Measurements from ENCODE around the gene PLP1.
"Not testable (repeated sequence)": the region's sequence is repeated elsewhere in the genome, so short reads cannot be mapped to it uniquely, and the experiment has no call there.

PLP1 gene

DNA sequence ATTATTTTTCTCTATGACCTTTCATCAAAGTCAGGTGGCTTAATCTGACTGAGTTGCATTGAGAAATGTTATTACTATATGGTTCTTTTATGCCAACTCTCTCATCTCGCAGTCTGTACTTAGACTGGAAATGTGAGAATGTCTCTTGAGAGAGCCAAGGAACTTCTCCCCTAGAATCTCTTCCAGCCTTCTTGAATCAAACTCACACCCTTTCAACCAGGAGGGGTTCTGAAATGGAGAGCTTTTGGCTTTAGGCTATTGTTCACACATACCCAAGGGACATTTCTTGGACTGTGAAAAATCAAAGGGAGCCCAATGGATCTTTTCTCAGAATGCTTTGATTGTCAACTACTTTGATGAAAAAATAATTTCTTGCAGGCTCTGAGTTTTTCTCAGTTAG, 5.1 kb downstream of the PLP1 start:
- no peak for DNase-seq

DNA sequence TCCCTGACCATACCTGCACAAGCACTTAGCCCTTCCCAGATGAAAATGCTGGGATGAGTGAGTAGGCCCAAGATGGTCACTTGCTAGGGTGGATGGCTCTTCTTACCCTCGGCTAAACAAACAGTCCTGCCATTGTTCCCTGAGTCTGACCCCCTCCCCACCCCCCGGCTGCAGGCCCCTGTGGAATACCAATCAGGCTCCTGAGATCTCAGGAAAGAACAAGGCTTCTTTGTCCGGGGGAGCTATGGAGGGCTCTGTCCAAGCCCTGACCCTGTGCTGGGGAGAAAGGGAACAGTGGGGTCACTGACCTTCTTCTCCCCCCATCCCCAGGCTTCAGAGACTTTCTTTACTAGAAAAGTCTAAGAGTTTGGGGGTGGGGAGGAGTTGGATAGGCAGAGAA, 6.0 kb downstream of the PLP1 start:
- no peak for DNase-seq

DNA sequence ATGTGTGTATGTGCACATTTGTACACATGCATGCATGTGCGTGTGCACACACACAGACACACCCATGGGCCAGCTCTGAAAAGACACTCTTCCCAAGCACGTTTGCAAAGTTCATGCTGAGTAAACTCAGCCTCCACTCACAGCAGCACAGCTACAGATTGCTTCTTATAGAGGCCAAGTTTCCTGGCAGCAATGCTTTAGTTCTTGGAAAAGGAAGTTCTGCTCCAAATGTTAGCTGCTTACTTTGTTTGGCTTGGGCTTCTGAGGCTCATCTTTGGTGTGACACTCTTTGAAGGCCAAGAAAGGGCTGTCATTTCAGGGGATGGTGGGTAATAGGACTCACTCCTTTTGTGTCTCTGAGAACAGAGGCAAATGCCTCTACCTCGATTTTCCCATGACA, 6.6 kb downstream of the PLP1 start:
- peak; percentile 12 for DNase-seq

DNA sequence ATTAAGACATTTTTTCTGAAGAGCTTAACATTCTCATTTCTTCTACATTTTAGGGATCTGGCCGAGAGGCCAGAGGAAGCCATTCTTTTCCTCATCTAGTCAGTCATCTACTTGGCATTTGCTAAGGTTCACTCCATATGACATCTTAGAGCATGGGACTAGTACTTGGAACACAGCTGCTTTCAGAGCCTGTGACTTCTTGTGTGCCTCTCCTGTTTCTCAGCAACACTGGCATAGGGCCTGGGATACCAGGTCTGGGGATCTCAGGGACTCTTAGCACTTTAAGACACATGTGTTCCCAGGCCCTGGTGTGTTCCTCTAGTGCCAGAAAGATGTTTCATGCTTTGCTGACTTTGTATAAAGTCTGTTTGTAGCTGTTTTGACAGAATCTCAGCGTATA, 7.3 kb downstream of the PLP1 start:
- DNase-seq, result no peak

DNA sequence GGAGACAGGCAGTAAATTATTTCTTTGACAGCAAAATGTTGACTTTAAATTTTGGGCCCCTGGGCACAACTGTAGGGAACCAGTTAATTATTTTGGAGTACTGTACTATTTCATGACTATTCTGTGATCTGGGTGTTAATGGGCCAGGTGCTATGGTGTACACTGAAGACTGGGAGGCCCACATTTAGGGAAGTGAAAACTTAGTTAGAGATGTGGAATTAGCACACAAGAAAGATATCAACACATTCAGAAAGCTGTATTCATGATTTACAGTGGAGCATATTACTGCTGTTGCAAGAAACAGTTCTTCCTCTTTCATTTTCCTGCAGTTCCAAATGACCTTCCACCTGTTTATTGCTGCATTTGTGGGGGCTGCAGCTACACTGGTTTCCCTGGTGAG, 12.4 kb downstream of the PLP1 start:
- peak; percentile 89 for DNase-seq

DNA sequence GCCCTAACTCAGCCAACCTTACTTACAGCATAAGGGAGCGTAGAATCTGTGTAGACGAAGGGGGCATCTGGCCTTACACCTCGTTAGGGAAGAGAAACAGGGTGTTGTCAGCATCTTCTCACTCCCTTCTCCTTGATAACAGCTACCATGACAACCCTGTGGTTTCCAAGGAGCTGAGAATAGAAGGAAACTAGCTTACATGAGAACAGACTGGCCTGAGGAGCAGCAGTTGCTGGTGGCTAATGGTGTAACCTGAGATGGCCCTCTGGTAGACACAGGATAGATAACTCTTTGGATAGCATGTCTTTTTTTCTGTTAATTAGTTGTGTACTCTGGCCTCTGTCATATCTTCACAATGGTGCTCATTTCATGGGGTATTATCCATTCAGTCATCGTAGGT, 14.6 kb downstream of the PLP1 start:
- peak; percentile 33 for DNase-seq

DNA sequence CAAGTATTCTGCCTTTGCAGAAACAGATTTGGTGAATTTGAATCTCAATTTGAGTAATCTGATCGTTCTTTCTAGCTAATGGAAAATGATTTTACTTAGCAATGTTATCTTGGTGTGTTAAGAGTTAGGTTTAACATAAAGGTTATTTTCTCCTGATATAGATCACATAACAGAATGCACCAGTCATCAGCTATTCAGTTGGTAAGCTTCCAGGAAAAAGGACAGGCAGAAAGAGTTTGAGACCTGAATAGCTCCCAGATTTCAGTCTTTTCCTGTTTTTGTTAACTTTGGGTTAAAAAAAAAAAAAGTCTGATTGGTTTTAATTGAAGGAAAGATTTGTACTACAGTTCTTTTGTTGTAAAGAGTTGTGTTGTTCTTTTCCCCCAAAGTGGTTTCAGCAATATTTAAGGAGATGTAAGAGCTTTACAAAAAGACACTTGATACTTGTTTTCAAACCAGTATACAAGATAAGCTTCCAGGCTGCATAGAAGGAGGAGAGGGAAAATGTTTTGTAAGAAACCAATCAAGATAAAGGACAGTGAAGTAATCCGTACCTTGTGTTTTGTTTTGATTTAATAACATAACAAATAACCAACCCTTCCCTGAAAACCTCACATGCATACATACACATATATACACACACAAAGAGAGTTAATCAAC, 15.3 kb downstream of the PLP1 start:
- DNase-seq, result no peak

DNA sequence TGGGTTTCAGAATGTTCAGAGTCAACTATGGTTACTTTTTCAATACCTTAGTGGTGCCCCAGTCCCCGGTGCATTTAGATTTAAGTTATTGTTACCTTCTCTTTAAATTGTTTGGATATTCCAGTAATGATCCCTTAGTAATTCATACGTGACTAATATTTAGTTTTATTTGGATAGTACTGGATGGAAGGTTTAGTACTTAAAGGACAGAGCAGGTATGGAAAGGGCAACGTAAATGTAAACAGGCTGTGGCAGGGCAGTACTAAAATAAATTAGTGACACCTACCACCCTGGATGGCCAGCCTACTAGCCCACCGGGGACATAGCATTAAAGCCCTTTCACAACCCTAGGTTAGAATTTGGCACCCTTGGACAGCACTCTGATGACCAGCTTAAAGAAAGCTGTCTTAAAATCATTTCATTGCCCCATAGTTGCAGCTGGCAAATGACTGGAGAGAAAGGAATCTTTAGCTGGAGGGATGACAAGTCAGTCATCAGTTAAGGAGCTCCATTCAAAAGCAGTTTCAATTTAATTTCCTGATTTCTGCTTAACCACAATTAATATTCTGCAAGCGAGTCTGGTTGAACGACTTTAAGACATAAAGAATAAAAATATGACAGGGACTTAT, 16.4 kb downstream of the PLP1 start:
- peak; percentile 2 for DNase-seq

DNA sequence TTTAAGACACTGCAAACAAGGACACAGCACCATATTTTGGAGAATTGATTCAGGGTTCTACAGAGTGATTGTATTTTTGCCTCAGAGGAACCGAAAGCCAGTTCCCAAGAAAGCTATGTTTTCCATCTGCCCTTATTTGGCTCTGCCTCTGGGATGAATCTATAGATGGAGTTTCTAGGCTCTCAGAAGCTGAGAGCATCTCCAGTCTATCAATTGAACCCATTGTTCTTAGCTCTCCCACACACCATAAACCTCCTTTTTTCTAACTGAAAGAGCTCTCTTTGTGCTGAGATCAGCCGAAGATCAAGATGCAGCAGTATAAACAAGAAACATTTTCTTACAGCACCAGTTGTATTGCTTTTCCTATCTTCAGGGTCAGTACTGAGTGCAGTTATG, 16.9 kb downstream of the PLP1 start:
- no peak for DNase-seq

DNA sequence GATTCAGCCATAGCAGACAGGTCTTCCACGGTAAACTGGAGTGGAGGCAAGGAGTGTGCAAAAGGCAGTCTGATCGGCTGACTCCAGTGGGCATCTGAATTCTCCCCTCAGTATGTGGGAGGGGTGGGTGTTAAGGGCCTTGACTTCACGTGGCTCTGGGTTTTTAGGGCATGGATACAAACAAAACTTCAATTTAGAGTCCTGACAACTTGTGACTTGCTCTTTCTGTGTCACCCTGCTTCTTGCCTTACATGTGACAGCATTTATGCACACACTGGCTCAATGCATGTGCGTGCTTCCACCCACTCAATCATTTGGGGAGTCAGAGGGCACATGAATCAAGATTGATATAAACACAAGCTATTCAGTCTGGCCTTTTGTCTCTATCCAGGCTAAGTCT, 17.5 kb downstream of the PLP1 start:
- no peak for DNase-seq

DNA sequence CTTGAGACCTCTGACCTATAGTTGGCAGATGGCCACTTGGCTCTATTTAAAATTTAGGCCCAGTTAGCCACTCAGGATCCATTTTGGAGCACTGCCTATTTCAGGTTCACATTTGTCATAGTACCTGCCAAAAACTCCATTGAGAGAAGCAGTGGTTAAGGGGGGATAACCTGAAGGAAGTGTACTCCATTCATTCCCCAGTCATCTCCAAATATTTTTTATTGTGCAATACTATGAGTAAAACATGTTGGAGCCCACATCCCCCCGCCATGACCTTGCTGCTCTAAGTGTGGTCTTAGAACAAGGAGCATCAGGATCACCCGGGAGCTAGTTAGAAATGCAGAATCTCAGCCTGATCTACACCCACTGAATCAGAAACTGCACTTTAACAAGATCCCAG, 21.1 kb downstream of the PLP1 start:
- DNase-seq, result no peak

DNA sequence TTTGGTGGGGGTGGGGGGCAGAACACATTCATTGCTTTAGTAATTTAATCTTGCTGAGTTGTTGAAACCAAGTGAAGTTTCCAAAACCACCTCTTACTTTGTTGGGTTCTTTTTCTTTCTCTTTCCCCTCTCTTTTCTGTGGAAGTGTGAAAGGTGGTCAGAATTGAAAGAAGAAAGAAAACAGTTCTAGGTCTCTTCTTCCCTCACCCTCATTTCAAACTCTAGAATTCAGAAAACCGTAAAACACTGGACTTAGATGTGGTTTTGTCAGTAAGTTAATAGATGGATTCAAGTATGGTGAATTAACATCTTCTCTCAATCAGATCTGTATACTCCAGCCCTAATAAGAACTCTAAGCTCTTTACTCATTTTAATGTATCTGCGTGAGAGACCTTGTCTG, 23.7 kb downstream of the PLP1 start:
- DNase-seq, result no peak

DNA sequence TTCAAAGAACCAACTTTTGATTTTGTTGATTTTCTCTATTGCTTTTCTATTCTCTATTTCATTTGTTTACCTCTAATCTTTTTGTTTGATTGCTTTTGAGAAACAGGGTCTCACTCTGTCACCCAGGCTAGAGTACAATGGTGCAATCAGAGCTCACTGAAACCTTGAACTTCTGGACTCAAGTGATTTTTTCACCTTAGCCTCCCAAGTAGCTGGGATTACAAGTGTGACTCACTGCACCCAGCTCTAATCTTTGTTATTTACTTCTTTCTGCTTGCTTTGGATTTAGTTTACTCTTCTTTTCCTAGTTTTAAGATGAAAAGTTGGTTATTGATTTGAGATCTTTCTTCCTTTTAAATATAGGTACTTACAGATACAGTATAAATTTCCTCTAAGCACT, 29.2 kb downstream of the PLP1 start:
- no peak for DNase-seq

DNA sequence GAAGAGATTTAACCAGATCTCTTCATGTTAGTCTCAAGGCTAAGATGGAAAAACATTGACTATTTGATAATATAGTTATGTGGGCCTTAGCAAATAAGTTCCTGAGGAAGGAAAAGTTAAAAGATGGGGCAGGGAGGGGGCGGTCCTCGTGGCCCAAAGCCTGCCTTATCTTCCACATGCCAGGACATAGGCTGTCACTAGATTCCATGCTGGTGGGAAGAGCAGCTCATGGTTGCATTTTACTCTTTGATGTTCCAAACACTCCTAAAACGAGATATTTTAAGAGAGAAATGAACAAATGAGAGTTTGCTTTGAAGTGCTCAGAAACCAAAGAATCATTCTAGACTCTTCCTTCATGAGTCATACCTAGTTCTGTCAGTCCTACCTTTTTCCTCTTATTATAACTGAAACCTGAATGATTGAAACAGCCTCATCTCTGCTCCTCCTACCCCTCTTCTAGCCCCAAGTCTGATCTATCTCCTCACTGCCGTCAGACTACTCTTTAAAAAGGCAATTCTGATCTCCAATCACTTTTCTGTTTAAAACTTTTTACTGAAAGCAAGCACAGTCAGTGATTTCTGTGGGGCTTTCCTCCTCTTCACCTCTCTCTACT, 30.3 kb downstream of the PLP1 start:
- no peak for DNase-seq

DNA sequence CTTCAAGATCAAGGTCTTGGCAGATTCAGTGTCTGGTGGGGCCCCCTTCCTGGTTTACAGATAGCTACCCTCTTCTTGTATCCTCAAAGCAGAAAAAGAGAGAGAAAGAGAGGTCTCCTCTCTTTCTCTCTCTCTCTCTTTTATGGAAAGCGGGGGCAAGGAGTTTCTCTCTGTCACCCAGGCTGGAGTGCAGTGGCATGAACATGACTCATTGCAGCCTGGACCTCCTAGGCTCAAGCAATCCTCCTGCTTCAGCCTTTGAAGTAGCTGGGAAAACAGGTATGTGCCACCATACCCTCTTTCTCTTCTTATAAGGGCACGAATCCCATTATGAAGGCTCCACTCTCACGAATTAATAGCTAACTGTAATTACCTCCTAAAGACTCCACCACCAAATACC, 35.2 kb downstream of the PLP1 start:
- DNase-seq, result no peak

DNA sequence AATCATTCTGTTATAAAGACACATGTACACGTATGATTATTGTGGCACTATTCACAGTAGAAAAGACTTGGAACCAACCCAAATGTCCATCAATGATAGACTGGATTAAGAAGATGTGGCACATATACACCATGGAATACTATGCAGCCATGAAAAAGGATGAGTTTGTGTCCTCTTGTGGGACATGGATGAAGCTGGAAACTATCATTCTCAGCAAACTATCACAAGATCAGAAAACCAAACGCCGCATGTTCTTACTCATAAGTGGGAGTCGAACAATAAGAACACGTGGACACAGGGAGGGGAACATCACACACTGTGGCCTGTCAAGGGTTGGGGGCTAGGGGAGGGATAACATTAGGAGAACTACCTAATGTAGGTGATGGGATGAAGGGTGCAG, 40.5 kb downstream of the PLP1 start:
- not testable (repeated sequence) for DNase-seq

DNA sequence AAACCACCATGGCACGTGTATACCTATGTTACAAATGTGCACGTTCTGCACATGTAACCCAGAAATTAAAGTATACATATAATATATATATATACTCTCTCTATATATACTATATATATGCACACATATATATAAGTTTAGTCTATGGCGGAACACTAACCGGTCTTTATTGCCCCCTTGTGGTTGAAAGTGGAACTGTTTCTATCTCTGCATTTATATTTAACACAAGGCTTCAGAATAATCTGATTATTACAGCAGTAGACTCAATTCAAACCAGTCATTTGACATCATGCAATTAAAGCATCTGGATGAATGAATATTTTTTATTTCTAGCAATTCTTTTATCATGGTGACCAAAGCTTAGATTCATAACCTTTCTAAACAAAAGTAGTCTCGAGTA, 40.9 kb downstream of the PLP1 start:
- DNase-seq, result peak; percentile 33

DNA sequence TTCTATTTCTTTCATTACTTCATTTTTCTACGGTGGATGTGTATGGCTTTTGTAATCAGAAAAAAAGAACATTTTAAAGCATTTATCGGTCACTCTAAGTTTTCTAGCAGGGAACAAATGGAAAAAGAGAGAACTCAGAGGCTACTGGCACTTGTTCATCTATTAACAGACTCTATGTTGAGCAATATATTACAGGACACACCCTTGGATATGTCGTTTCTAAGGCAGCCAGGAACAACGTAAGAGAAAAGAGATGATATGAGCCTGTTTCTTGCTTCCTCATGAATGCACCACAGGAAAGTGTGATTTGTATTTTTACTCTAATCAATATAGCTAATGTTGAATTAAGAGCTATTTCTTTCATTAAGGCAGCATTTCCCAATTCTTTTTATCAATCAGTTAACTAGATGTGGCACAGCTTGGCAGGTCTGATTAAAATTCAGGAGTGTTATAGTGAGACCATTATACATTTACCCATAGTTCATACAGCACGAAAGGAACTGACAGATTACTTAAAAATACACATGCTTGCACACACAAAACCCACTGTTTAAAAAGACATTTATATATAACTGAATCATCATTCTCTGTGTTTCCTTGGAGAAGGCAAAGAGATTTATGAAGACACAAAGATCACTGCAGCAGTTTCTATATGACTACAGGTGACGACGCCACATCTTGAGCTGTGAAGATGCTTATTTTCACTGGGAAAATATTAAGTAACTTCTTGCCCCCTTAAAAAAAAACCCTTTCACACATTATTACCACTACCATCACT, 42.4 kb downstream of the PLP1 start:
- no peak for DNase-seq

DNA sequence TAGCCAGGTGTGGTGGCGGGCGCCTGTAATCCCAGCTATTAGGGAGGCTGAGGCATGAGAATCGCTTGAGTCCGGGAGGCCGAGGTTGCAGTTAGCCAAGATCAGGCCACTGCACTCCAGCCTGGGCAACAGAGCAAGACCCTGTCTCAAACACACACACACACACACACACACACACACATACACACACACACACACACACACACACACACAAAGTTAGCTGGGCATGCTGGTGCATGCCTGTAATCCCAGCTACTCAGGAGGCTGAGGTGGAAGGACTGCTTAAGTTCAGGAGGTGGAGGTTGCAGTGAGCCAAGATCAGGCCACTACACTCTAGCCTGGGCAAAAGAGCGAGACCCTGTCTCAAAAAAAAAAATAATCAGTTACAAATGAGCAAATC, 44.2 kb downstream of the PLP1 start:
- DNase-seq, result not testable (repeated sequence)

DNA sequence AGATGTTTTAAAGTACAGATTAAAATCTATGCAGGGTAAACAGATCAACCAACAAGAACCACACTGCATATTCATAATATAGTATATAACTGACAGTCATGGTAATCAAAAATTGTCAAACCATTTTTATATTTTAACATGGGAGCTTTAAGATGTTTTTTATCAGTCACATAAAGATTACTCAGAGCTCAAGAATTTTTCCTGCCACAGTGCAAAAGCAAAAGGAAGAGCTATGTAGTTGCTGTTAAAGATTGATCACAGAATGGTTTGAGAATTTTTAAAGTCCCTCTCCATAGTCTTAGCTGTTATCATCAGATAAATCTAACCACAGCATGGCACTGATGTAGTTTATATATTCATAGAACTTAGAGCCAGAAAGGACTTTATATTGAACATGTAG, 47.0 kb downstream of the PLP1 start:
- DNase-seq, result no peak

DNA sequence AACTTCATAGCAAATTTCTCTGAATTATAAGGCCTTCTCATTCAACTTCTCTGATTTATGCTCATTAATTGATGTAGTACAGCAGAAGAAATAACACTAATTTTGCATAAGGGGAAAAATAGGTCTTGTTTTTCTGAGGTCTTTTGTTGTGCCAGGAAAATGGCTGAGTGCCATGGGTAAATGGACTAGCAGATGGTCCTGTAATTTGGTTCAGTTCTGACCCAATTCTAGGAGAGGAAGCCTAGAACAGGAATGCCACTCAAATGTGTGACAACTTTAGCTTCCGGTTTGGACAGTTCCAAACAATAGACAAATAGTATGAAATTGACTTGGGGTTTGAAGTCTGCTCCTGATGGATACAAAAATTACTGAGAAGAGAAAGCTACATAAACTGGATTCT, 49.2 kb downstream of the PLP1 start:
- DNase-seq, result no peak

DNA sequence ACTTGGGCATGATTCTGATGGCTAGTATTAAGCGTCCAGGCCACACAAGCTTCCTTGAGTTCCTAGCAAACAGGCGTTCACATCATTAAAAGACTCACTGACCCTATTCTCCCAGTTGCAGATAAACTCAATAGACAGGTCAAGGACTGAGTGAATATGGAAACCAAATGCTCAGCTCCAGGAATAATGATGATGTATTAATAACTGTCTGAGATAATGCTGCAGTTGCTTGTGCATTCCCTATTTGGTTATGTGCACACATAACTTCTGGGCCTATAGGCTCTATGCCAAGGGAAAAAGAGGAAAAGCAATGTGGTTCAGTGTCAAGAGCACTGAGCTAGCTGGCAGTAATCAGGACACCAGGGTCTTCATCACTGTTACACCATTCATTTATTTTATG, 51.9 kb downstream of the PLP1 start:
- no peak for DNase-seq

DNA sequence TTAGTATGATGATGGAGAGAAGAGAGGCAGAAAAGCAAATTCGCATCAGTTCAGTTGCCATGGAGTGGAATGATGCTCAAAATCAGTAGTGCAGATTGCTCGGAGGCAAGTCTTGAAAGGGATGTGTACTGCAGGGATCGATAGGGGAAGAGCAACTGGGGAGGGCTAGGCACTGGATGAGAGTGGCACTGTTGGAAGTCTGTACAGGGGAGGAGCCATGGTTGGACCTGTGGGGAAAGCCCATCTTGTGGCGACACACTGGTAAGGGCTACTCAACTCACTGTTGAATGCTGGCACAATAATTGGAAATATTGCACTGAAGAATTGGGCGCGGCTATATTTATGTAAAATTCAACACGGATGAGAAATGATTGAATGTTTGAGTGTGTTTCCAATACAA, 54.2 kb downstream of the PLP1 start:
- DNase-seq, result no peak

DNA sequence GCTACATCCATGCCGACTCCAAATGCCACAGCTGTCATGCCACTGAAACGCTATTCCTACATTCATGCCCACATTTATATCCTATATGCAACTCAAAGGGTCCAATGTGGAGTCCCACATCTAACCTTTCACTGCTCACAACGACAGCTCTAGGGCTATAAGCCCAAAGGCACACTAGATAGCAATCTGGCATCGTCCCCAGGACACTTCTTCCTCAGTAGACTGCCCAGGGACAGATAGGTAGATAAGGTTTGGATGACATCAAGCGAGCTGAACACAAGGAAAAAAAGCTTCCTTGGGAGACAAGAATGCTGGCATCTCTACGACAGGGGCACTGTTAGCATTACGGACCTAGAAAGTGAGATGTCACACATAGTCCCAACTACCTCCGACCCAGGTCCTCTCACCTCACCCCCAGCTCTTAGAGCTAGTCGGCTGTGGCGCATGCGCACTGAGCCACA, 54.7 kb downstream of the PLP1 start:
- DNase-seq, result peak; percentile 4

All from MV-4-11 (cell line).